Measurements from ENCODE around the gene SRRM5. TPM values are rescaled to one million over a fixed set of nuclear protein-coding genes. Genes with fewer than 3 reads are reported as not detected.
A peak's percentile ranks its signal among the peaks of the same experiment; 100 is the strongest.

Gene SRRM5
- total and polyA plus RNA-seq, 2 of the 13 experiments (the other 11 are each of a cell fraction or from before 2014, with no cell fraction given) = 0.11 to 0.16 TPM

DNA sequence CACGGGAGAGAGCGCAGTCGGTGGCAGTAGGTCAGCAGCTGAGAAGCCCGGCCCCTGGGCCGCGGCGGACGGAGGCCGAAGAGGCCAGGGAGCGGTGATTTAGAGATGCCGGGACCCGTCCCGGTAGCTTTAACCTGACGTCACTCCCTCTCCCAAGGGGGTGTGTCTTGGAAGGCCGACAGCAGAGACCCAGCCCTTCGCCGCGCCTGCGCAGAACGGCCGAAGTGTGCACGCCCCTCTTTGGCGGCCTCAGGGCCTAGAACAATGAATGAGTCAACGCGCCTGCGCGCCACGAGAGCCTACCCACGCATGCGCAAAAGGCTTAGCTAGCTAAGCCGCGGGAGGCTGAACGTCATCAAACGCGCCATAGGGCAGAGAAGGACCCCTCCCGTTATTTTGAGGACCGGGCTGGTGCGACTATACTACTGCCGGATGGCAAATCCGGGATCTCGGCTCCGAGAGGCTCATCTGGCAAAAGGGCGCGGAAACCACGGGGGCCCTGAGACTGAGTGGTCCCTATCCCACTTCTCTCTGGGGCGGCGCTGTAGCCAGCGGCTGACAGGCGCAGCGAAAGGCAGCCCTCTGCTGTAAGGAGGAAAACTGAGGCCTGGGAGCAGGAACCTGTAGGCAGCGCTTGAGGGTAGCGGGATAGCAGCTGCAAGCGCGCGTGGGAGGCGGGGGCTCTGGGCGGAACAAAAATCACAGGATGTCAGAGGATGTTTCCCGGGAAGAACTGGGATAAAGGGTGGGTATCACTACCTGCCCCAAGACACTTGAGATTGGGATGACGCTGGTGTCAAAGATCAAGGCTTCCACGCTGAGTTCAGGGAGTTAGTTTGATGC lies 15.7 kb upstream of the SRRM5 start, which contains the start of the genes IRGQ and ZNF576 (continued):
- TF ChIP-seq ZMYM4 (CRISPR knock-in tag; IDR thresholded peaks at IDR 0.05) (peak; percentile 57; the same call in 1 of the 2 replicates), HMGA1 (CRISPR knock-in tag; conservative IDR thresholded peaks at IDR 0.05) (no peak), KAT7 (CRISPR knock-in tag; IDR thresholded peaks at IDR 0.05; ENCODE audit: borderline replicate concordance) (0 out of 2 replicates have a peak, but pooled peaks have one; percentile 31), GABPA (IDR thresholded peaks at IDR 0.05; ENCODE audit: low read depth, low read length) (no peak), GABPA (CRISPR knock-in tag; IDR thresholded peaks at IDR 0.05; ENCODE audit: low read depth) (peak; percentile 70), THYN1 (CRISPR knock-in tag; IDR thresholded peaks at IDR 0.05; ENCODE audit: borderline replicate concordance, low read depth) (no peak), ZNF878 (CRISPR knock-in tag; IDR thresholded peaks at IDR 0.05) (no peak), ZNF383 (CRISPR knock-in tag; IDR thresholded peaks at IDR 0.05; ENCODE audit: borderline replicate concordance) (no peak), HMG20A (CRISPR knock-in tag; IDR thresholded peaks at IDR 0.05; ENCODE audit: borderline replicate concordance) (no peak), GFI1 (CRISPR knock-in tag; IDR thresholded peaks at IDR 0.05; ENCODE audit: borderline replicate concordance) (peak; percentile 36; the same call in 1 of the 2 replicates), ZNF629 (CRISPR knock-in tag; conservative IDR thresholded peaks at IDR 0.05) (peak; percentile 94), ZNF33A (CRISPR knock-in tag; IDR thresholded peaks at IDR 0.05; ENCODE audit: borderline replicate concordance) (no peak), MTF2 (CRISPR knock-in tag; IDR thresholded peaks at IDR 0.05; ENCODE audit: borderline replicate concordance) (no peak), SALL2 (CRISPR knock-in tag; IDR thresholded peaks at IDR 0.05) (peak; percentile 79; the same call in 1 of the 2 replicates)
- TF ChIP-seq, protein P1, sequence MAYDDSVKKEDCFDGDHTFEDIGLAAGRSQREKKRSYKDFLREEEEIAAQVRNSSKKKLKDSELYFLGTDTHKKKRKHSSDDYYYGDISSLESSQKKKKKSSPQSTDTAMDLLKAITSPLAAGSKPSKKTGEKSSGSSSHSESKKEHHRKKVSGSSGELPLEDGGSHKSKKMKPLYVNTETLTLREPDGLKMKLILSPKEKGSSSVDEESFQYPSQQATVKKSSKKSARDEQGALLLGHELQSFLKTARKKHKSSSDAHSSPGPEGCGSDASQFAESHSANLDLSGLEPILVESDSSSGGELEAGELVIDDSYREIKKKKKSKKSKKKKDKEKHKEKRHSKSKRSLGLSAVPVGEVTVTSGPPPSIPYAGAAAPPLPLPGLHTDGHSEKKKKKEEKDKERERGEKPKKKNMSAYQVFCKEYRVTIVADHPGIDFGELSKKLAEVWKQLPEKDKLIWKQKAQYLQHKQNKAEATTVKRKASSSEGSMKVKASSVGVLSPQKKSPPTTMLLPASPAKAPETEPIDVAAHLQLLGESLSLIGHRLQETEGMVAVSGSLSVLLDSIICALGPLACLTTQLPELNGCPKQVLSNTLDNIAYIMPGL (CRISPR knock-in tag; IDR thresholded peaks at IDR 0.05; ENCODE audit: borderline replicate concordance in 1 of 2, low read depth in 1 of 2) = peak; percentile 55 to 71; a peak in 2 of 4 replicates
- TF ChIP-seq, protein P2, sequence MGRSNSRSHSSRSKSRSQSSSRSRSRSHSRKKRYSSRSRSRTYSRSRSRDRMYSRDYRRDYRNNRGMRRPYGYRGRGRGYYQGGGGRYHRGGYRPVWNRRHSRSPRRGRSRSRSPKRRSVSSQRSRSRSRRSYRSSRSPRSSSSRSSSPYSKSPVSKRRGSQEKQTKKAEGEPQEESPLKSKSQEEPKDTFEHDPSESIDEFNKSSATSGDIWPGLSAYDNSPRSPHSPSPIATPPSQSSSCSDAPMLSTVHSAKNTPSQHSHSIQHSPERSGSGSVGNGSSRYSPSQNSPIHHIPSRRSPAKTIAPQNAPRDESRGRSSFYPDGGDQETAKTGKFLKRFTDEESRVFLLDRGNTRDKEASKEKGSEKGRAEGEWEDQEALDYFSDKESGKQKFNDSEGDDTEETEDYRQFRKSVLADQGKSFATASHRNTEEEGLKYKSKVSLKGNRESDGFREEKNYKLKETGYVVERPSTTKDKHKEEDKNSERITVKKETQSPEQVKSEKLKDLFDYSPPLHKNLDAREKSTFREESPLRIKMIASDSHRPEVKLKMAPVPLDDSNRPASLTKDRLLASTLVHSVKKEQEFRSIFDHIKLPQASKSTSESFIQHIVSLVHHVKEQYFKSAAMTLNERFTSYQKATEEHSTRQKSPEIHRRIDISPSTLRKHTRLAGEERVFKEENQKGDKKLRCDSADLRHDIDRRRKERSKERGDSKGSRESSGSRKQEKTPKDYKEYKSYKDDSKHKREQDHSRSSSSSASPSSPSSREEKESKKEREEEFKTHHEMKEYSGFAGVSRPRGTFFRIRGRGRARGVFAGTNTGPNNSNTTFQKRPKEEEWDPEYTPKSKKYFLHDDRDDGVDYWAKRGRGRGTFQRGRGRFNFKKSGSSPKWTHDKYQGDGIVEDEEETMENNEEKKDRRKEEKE (IDR thresholded peaks at IDR 0.05) = no peak
- TF ChIP-seq, protein P3, sequence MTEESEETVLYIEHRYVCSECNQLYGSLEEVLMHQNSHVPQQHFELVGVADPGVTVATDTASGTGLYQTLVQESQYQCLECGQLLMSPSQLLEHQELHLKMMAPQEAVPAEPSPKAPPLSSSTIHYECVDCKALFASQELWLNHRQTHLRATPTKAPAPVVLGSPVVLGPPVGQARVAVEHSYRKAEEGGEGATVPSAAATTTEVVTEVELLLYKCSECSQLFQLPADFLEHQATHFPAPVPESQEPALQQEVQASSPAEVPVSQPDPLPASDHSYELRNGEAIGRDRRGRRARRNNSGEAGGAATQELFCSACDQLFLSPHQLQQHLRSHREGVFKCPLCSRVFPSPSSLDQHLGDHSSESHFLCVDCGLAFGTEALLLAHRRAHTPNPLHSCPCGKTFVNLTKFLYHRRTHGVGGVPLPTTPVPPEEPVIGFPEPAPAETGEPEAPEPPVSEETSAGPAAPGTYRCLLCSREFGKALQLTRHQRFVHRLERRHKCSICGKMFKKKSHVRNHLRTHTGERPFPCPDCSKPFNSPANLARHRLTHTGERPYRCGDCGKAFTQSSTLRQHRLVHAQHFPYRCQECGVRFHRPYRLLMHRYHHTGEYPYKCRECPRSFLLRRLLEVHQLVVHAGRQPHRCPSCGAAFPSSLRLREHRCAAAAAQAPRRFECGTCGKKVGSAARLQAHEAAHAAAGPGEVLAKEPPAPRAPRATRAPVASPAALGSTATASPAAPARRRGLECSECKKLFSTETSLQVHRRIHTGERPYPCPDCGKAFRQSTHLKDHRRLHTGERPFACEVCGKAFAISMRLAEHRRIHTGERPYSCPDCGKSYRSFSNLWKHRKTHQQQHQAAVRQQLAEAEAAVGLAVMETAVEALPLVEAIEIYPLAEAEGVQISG (CRISPR knock-in tag; IDR thresholded peaks at IDR 0.05) = peak; percentile 79
- TF ChIP-seq, protein P4, sequence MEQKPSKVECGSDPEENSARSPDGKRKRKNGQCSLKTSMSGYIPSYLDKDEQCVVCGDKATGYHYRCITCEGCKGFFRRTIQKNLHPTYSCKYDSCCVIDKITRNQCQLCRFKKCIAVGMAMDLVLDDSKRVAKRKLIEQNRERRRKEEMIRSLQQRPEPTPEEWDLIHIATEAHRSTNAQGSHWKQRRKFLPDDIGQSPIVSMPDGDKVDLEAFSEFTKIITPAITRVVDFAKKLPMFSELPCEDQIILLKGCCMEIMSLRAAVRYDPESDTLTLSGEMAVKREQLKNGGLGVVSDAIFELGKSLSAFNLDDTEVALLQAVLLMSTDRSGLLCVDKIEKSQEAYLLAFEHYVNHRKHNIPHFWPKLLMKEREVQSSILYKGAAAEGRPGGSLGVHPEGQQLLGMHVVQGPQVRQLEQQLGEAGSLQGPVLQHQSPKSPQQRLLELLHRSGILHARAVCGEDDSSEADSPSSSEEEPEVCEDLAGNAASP (CRISPR knock-in tag; IDR thresholded peaks at IDR 0.05; ENCODE audit: borderline replicate concordance) = 0 out of 2 replicates have a peak, but pooled peaks have one; percentile 11
- TF ChIP-seq, protein P5, sequence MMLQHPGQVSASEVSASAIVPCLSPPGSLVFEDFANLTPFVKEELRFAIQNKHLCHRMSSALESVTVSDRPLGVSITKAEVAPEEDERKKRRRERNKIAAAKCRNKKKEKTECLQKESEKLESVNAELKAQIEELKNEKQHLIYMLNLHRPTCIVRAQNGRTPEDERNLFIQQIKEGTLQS (CRISPR knock-in tag; IDR thresholded peaks at IDR 0.05) = 0 out of 2 replicates have a peak, but pooled peaks have one; percentile 16

Data from HepG2 (cell line).